SU-DHL-6 (cell line): ENCODE measurements around the gene GGACT.
A peak's percentile ranks its signal among the peaks of the same experiment; 100 is the strongest.

Source experiments
- H2AFZ ChIP-seq: fragments of 200-600 bp; sonication (generic); 2 replicates; pipeline ENCODE4 v1.6.1; 2014; ENCODE audit warnings: low read depth, mild to moderate bottlenecking, moderate library complexity, mixed read lengths, antibody characterized with exemption, low read length; ENCODE audit not compliant: severe bottlenecking
- H3F3A ChIP-seq: fragments of 200-600 bp; shearing (Covaris generic); 2 replicates; pipeline ENCODE4 v1.6.0; 2016; ENCODE audit warnings: antibody characterized with exemption, mild to moderate bottlenecking; ENCODE audit not compliant: insufficient read depth
- H3K27ac ChIP-seq: fragments of 200-600 bp; sonication (generic); 2 replicates; pipeline ENCODE4 v1.5.1; 2016; ENCODE audit warnings: low read depth, mild to moderate bottlenecking, low read length, moderate library complexity, mixed read lengths
- H3K27me3 ChIP-seq: fragments of 200-600 bp; sonication (generic), shearing (Covaris generic); 2 replicates; pipeline ENCODE4 v1.6.0; 2014; ENCODE audit warnings: mild to moderate bottlenecking, low read length
- H3K36me3 ChIP-seq: fragments of 200-600 bp; sonication (generic); 2 replicates; pipeline ENCODE4 v1.6.1; 2014; ENCODE audit warnings: mild to moderate bottlenecking, low read length, mixed read lengths
- H3K4me2 ChIP-seq: fragments of 300-600, 200-600 bp; shearing (Covaris generic), sonication (generic); 2 replicates; pipeline ENCODE4 v1.6.0; 2014; ENCODE audit warnings: low read length, low read depth, mild to moderate bottlenecking; ENCODE audit not compliant: poor library complexity, severe bottlenecking
- H3K4me3 ChIP-seq: fragments of 200-600 bp; sonication (generic); 2 replicates; pipeline ENCODE4 v1.5.1; 2014; ENCODE audit warnings: antibody characterized with exemption, low read length, mild to moderate bottlenecking, mixed read lengths; ENCODE audit not compliant: insufficient read depth, poor library complexity, severe bottlenecking
- H3K79me2 ChIP-seq: fragments of 200-600 bp; sonication (generic); 2 replicates; pipeline ENCODE4 v1.6.1; 2014; ENCODE audit warnings: mild to moderate bottlenecking, low read length, moderate library complexity; ENCODE audit not compliant: insufficient read depth
- H3K9ac ChIP-seq: fragments of 200-600 bp; sonication (generic); 2 replicates; pipeline ENCODE4 v1.7.0; 2014; ENCODE audit warnings: mild to moderate bottlenecking, low read length
- H3K9me2 ChIP-seq: fragments of 200-600 bp; sonication (generic); replicated peaks from 2 replicates; pipeline ENCODE4 v1.6.1; 2014; ENCODE audit warnings: low read length; ENCODE audit not compliant: insufficient read depth
- H3K9me3 ChIP-seq: fragments of 200-600 bp; sonication (generic); 2 replicates; pipeline ENCODE4 v1.6.1; 2014; ENCODE audit warnings: low read length, mixed read lengths; ENCODE audit not compliant: insufficient read depth
- H4K20me1 ChIP-seq: fragments of 200-600 bp; sonication (generic); 2 replicates; pipeline ENCODE4 v1.6.1; 2014; ENCODE audit warnings: low read depth, mild to moderate bottlenecking, antibody characterized with exemption, low read length, moderate library complexity, mixed read lengths
- EZH2phosphoT487 ChIP-seq: fragments of 200-600 bp; sonication (generic), shearing (Covaris generic); conservative IDR thresholded peaks from 2 replicates; pipeline ENCODE4 v1.6.1; 2018; ENCODE audit warnings: mild to moderate bottlenecking, antibody characterized with exemption, low read length, moderate library complexity, mixed read lengths
- TF ChIP-seq, protein P1 (sequence below): fragments of 200-600 bp; sonication (generic); IDR thresholded peaks from one replicate; pipeline ENCODE4 v1.5.1; 2017; ENCODE audit warnings: antibody characterized with exemption, mild to moderate bottlenecking, low read length, moderate library complexity; ENCODE audit not compliant: insufficient read depth, poor library complexity, severe bottlenecking

The GGACT gene

DNA sequence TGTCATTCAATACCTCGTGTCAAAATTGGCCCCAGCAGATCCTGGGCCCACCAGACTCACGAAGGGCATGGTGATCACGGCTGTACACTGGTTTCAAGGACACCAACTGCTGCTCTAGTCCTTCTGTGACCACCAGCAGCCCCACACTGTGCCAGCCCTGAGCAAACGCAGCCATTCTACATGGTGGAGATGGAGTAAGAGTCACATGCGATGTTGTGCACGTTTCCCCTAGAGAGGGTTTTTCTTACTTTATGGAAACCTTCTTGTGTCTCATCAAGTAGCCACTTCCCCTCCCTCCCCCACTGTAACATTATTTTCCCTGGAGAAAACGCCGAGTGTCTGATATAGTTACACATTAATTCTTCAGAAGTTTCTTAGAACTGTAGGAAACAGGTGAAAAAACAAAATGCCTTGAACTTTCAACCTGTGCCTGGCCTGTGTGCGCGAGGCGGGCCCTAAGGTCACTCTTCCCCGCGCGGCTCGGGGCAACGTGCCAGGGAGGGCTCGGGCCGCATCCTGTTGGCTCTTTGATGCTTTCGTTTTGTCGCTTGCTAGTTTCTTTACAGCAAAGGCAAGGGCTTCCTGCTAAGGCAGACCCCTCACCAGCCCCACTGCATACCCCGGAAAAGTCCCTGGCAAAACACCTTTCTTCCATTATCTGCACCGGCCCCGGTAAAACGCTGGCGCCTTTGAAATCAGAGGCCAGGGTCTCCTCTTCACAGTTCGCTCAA is 44.6 kb downstream of the GGACT start:
- H3K4me2 ChIP-seq = no peak overlapping the region
- no peak overlapping the region for H3K4me3 ChIP-seq
- H3K27ac ChIP-seq = no peak overlapping the region
- H3K9me3 ChIP-seq = no peaks in the 10 kb centered on the region
- no peaks in the 10 kb centered on the region for H3K9me2 ChIP-seq
- no peaks in the 10 kb centered on the region for H3F3A ChIP-seq
- H4K20me1 ChIP-seq = no peaks in the 10 kb centered on the region
- TF ChIP-seq EZH2phosphoT487 = no peak
- TF ChIP-seq, protein P1, sequence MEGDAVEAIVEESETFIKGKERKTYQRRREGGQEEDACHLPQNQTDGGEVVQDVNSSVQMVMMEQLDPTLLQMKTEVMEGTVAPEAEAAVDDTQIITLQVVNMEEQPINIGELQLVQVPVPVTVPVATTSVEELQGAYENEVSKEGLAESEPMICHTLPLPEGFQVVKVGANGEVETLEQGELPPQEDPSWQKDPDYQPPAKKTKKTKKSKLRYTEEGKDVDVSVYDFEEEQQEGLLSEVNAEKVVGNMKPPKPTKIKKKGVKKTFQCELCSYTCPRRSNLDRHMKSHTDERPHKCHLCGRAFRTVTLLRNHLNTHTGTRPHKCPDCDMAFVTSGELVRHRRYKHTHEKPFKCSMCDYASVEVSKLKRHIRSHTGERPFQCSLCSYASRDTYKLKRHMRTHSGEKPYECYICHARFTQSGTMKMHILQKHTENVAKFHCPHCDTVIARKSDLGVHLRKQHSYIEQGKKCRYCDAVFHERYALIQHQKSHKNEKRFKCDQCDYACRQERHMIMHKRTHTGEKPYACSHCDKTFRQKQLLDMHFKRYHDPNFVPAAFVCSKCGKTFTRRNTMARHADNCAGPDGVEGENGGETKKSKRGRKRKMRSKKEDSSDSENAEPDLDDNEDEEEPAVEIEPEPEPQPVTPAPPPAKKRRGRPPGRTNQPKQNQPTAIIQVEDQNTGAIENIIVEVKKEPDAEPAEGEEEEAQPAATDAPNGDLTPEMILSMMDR = no peak
- no peak overlapping the region for H3K9ac ChIP-seq
- no peak overlapping the region for H2AFZ ChIP-seq
- H3K27me3 ChIP-seq = no peaks in the 10 kb centered on the region
- no peaks in the 10 kb centered on the region for H3K36me3 ChIP-seq
- no peaks in the 10 kb centered on the region for H3K79me2 ChIP-seq

- Histone ChIP-seq H2AFZ (no peak overlapping the region), H3K27ac (no peak overlapping the region), H3K9me2 (no peaks in the 10 kb centered on the region), H3F3A (no peaks in the 10 kb centered on the region), H3K9ac (no peak overlapping the region), H3K27me3 (no peaks in the 10 kb centered on the region), H3K36me3 (no peaks in the 10 kb centered on the region), H3K4me2 (no peak overlapping the region), H3K4me3 (no peak overlapping the region), H3K79me2 (no peaks in the 10 kb centered on the region), H4K20me1 (no peaks in the 10 kb centered on the region), H3K9me3 (no peaks in the 10 kb centered on the region)
- TF ChIP-seq EZH2phosphoT487 = no peak
- TF ChIP-seq, protein P1 = peak; percentile 41
Measured at GRCh38 chr13:100542826-100543156, 45.8 kb downstream of the GGACT start.

DNA sequence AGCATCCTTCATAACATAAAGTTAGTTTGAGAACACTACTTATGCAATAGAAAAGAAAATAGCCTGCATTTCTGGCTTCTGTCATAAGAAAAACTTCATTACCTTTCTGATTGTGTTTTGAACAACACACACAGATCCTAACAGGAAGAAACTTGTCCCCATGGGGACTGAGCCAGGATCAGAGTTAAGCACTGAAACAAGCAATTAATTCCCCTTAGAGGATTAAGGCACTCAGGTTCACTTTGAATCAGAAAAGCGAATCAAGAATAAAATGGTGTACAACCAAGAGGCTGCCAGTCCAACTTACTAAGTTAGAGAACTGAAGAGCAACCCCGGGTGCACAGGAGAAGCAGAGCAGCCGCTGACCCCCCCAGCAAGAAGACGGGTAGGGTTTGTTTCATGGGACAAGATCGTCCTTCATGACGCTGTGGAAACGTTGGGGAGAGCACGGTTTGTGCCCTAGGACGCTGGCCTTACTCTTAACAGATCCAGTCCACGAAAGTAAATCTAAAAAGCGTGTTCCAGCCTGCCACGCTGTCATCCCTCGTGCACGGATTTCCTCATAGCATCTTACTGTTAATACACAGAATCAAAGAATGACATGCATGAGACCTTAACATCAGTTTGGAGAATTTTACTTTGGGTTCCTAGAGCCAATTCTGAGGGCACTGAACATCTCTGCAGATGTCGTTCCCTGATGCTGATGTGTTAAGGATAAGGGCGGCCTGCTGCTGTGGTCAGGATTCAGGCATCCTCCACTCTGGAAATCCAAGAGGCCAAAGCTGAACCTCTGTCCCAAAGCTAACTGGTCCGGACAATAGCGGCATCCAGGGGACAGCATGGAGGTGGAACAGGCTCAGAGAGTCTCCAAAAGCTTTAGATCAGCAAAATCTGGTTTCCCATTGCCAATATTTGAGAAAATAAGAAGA is 46.4 kb downstream of the GGACT start:
- Histone ChIP-seq H3K4me3 (no peak overlapping the region), H3K27me3 (no peaks in the 10 kb centered on the region), H3F3A (no peaks in the 10 kb centered on the region), H3K9me2 (no peaks in the 10 kb centered on the region), H2AFZ (no peak overlapping the region), H4K20me1 (no peaks in the 10 kb centered on the region), H3K4me2 (no peak overlapping the region), H3K36me3 (no peaks in the 10 kb centered on the region), H3K79me2 (no peaks in the 10 kb centered on the region), H3K9ac (no peak overlapping the region), H3K9me3 (no peaks in the 10 kb centered on the region), H3K27ac (no peak overlapping the region)
- no peak for TF ChIP-seq EZH2phosphoT487
- TF ChIP-seq, protein P1 = no peak
